Transverse colon (tissue), 4 donors: ENCODE measurements around the gene MS4A18.

Experiments used
- EP300 ChIP-seq: sonication (generic); formaldehyde crosslinking; IDR thresholded peaks from one replicate; pipeline ENCODE4 v1.6.1; 2017; ENCODE audit warnings: antibody characterized with exemption, low read depth
- POLR2A ChIP-seq: fragments of 450-650 bp; IDR thresholded peaks from one replicate; pipeline ENCODE4 v1.6.1; 2016; ENCODE audit warnings: antibody characterized with exemption, mild to moderate bottlenecking, moderate library complexity
- POLR2AphosphoS5 ChIP-seq, 3 donors: sonication (generic); formaldehyde crosslinking; IDR thresholded peaks; one replicate each; pipeline ENCODE4 v1.6.1; 2016; ENCODE audit warnings: antibody characterized with exemption in 3 of 3
- TF ChIP-seq, protein P1 (sequence below), 5 experiments: fragments of 200-600 bp in 3 of 5; fragments of 450-650 bp in 2 of 5; sonication (generic) in 3 of 5; IDR thresholded peaks; 1 replicate in 2 of 5; 2 replicates in 3 of 5; pipeline ENCODE4 v1.5.1; 2016 to 2017; ENCODE audit warnings: antibody characterized with exemption in 5 of 5, inconsistent platforms in 3 of 5, mild to moderate bottlenecking in 2 of 5, moderate library complexity in 1 of 5

DNA sequence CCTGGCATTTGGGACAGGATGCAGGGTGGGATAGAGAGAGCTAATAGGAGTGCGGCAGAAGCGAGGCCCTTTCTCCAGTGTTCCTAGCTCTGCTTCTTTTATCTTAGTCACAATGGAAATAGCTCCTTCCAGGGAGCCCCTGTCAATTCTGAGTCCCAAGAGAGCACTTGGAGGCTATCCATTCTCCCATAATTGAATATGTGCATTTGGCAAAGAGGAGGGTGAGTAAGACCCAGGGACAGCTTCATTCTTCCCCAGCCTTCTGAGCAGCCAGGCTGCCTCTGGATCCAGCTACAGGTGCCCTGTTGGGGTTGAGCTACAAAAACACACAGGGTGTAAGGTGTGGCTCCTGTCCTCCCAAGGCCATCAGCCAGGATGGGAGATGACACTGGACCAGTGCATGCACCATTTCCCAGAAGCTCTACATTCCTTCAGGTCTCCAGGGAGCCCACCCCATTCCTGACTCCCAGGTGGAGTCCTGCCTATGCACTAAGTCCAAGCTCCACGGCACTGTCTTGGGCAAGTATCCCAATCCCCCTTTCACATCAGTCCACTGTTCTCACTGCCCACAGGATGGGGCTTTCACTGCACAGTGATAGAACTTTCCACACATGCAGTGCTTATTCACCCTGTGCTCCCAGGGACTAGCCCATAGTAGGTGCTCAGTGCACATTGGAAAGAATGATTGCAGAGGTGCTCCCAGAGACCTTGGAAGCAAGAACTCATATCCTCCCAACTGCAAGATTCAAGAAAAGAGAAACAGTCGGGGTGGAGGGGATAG is 66.8 kb downstream of the MS4A18 start:
- TF ChIP-seq, protein P1, sequence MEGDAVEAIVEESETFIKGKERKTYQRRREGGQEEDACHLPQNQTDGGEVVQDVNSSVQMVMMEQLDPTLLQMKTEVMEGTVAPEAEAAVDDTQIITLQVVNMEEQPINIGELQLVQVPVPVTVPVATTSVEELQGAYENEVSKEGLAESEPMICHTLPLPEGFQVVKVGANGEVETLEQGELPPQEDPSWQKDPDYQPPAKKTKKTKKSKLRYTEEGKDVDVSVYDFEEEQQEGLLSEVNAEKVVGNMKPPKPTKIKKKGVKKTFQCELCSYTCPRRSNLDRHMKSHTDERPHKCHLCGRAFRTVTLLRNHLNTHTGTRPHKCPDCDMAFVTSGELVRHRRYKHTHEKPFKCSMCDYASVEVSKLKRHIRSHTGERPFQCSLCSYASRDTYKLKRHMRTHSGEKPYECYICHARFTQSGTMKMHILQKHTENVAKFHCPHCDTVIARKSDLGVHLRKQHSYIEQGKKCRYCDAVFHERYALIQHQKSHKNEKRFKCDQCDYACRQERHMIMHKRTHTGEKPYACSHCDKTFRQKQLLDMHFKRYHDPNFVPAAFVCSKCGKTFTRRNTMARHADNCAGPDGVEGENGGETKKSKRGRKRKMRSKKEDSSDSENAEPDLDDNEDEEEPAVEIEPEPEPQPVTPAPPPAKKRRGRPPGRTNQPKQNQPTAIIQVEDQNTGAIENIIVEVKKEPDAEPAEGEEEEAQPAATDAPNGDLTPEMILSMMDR (IDR thresholded peaks at IDR 0.05) = no peak
- no peak for TF ChIP-seq POLR2AphosphoS5 (IDR thresholded peaks at IDR 0.05)
- TF ChIP-seq EP300 = no peak
- TF ChIP-seq POLR2A = no peak
